Mononuclear cell (primary cell): ENCODE results near the gene MDM2. TPM values are rescaled to one million over a fixed set of nuclear protein-coding genes. Genes with fewer than 3 reads are reported as not detected.

Experiments used
- H3K27me3 ChIP-seq: 2 replicates; pipeline ENCODE4 v1.6.0; 2011; ENCODE audit warnings: low read length, control low read depth; ENCODE audit not compliant: insufficient read depth
- H3K4me1 ChIP-seq: 2 replicates; pipeline ENCODE4 v1.5.1; 2011; ENCODE audit warnings: mild to moderate bottlenecking, low read length, control low read depth; ENCODE audit not compliant: insufficient read depth
- H3K4me3 ChIP-seq: 2 replicates; pipeline ENCODE4 v1.5.1; 2011; ENCODE audit warnings: mild to moderate bottlenecking, low read length, moderate library complexity
- H3K9me3 ChIP-seq: 2 replicates; pipeline ENCODE4 v1.5.1; 2011; ENCODE audit warnings: low read depth, mild to moderate bottlenecking, control low read depth, low read length
- total RNA-seq: library from RNA; depleted of rRNA; stranded (reverse); fragments of >200 nt; gene quantifications from one replicate; pipeline ENCODE4 v1.2.3, GENCODE V29; 2012

Gene MDM2
- total RNA-seq, 1 donor: 109 TPM

- Histone ChIP-seq H3K27me3 (no peaks in the 10 kb centered on the region), H3K4me3 (no peak overlapping the region), H3K9me3 (no peaks in the 10 kb centered on the region), H3K4me1 (peaks cover 19% of the 10 kb centered on the region)
Measured at GRCh38 chr12:68896881-68897540, 89.0 kb downstream of the MDM2 start.

- no peak overlapping the region for H3K4me3 ChIP-seq
- H3K9me3 ChIP-seq: no peaks in the 10 kb centered on the region
- peaks cover 19% of the 10 kb centered on the region for H3K4me1 ChIP-seq
- H3K27me3 ChIP-seq: no peaks in the 10 kb centered on the region
Measured at GRCh38 chr12:68899251-68899771, 91.3 kb downstream of the MDM2 start.

- H3K27me3 ChIP-seq: no peaks in the 10 kb centered on the region
- peaks cover 26% of the 10 kb centered on the region for H3K4me1 ChIP-seq
- no peak overlapping the region for H3K4me3 ChIP-seq
- H3K9me3 ChIP-seq: no peaks in the 10 kb centered on the region
Measured at GRCh38 chr12:68900241-68900640, 92.3 kb downstream of the MDM2 start.

Other genes with a start within 250 kb of the MDM2 start
- 414 TPM for gene RAP1B, start 197.3 kb upstream of the MDM2 start, total RNA-seq
- gene NUP107, start 121.2 kb upstream of the MDM2 start, total RNA-seq: 86.6 TPM
- 1.4 TPM for gene SLC35E3, start 62.0 kb upstream of the MDM2 start, total RNA-seq
- 13.2 TPM for gene CPM, start 125.0 kb downstream of the MDM2 start, total RNA-seq